MM.1S (cell line): ENCODE results near the gene FLRT3.

Source experiments
- CTCF ChIP-seq: fragments of 300-600 bp; sonication (generic); IDR thresholded peaks from 2 replicates; pipeline ENCODE4 v1.5.1; 2016; ENCODE audit warnings: antibody characterized with exemption, low read length, mixed read lengths
- EZH2 ChIP-seq: fragments of 300-600 bp; sonication (generic); optimal IDR thresholded peaks from 2 replicates; pipeline ENCODE3; 2017; ENCODE audit warnings: low read depth, mild to moderate bottlenecking, antibody characterized with exemption, low read length, mixed read lengths

DNA sequence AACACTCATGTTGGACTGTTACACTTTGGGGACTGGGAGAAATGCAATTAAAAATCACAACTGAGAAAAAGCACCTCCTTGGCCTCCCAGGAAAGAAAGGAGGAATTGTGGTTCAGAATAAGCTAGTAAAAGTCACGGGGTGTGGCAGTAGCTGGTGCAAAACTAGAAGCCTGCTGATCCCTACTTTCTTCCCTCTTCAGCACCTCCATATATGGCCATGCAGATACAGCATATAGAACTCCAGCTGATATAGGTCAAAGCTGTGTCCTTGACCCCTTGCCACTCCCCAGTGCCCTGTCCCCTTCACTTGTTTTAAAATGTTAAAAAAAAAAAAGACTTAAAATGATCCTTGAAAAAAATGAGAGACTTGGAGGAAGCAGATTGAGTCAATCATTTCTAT, 5.5 kb upstream of the FLRT3 start:
- TF ChIP-seq EZH2, result no peak
- no peak for TF ChIP-seq CTCF
